ENCODE measurements around the gene RBL2.

RBL2 gene

DNA sequence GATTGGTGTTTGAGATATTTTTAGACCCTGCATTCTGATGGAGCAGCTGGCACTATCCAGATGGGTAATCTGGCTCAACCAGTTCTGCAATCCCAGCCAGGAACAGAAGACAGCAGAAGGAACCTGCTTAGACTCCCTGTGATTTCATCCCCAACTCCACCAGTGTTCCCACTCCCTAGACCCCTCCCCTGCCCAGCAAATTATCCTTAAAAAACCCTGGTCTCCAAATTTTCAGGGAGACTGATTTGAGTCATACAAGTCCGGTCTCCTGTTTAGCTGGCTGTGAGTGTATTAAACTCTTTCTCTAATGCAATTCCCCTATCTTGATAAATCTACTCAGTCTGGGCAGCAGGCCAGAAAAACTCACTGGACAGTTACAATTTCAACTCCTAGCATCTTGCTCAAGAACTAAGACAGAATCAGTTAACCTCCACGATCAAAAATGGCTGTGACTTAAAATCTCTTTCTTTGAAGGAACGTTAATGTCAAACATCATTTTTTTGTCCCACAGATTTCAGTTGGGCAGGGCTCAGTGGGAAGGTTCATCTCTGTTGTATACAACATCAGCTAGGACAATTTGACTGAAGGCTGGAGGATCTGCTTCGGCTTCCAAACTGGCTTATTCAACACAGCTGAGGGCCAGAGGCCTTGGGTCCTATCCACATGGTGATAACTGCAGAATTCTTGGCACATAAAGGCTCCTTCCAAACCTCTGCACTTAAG lies 4.9 kb upstream of the RBL2 start:
- Mint-ChIP-seq H3K9me3 (peaks cover 0 to 2% of the 10 kb centered on the region in 2 donors), H3K4me1 (peaks cover 0 to 4% of the 10 kb centered on the region in 2 donors), H3K27ac (no peak overlapping the region), H3K4me3 (no peak overlapping the region), H3K36me3 (no peaks in the 10 kb centered on the region), H3K27me3 (peaks cover 4 to 21% of the 10 kb centered on the region in 2 donors)
- DNase-seq (no peak), ATAC-seq (replicated peaks) (no peak)

DNA sequence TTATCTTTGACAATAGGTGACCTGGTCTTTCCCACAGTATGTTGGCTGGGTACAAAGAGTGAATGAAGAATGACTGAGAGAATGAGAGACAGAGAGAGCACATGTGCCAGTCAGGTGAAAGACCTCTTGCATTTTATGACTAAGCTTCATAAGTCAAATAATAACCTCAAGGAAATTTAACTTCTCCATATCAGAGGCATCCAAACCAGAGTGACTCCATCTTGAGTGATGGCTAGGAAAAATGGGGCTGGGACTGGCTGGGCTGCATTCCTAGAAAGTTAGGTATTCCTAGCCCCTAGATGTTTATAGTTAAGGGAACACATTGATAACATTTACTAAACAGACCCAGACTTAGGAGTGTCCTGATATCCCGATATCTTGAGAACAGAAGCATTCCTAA lies 3.9 kb upstream of the RBL2 start:
- Mint-ChIP-seq H3K27ac (no peak overlapping the region), H3K36me3 (no peaks in the 10 kb centered on the region), H3K4me3 (no peak overlapping the region), H3K9me3 (no peaks in the 10 kb centered on the region), H3K4me1 (peaks cover under 1 to 4% of the 10 kb centered on the region in 2 donors), H3K27me3 (peaks cover 4 to 21% of the 10 kb centered on the region in 2 donors)
- no peak for DNase-seq
- no peak for ATAC-seq (replicated peaks)

DNA sequence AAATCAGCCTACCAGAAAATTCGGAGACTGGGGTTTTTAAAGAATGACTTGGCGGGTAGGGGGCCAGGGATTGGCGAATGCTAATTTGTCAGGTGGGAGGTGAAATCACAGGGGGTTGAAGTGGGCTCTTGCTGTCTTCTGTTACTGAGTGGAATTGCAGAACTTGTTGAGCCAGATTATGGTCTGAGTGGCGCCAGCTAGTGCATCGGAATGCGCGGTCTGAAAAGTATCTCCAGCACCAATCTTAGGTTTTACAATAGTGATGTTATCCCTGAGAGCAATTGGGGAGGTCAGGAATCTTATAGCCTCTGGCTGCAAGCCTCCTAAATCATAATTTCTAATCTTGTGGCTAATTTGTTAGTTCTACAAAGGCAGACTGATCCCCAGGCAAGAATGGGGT lies 762 bp upstream of the RBL2 start:
- peaks cover 0 to 14% of the 10 kb centered on the region in 2 donors for H3K27me3 Mint-ChIP-seq
- H3K36me3 Mint-ChIP-seq, result peaks cover 2 to 4% of the 10 kb centered on the region in 2 donors
- DNase-seq (no peak), ATAC-seq (replicated peaks) (no peak)
- peak overlapping the region; percentile 96 to 98 for H3K4me3 Mint-ChIP-seq
- peak overlapping the region; percentile 79 for H3K27ac Mint-ChIP-seq
- H3K9me3 Mint-ChIP-seq, result no peaks in the 10 kb centered on the region
- H3K4me1 Mint-ChIP-seq, result peaks cover 4 to 5% of the 10 kb centered on the region in 2 donors

DNA sequence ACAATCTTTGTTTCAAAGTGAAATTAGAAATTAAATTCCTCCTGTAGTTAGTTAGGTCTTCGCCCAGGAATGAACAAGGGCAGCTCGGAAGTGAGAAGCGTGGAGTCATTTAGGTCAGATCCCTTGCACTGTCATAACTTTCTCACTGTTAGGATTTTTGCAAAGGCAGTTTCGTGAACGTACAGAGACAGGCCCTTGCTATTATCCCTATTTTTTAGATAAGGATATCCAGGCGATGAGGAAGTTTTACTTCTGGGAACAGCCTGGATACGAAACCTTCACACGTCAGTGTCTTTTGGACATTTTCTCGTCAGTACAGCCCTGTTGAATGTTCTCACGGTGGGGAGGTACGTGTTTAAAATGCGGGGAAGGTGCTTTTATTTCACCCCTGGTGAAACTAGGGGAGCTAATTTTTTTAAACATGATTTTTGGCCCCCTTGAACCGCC lies 318 bp upstream of the RBL2 start:
- DNase-seq, result no peak
- Mint-ChIP-seq H3K9me3 (no peaks in the 10 kb centered on the region), H3K27me3 (peaks cover 0 to 14% of the 10 kb centered on the region in 2 donors), H3K4me1 (peaks cover 4 to 5% of the 10 kb centered on the region in 2 donors), H3K27ac (peak overlapping the region; percentile 79), H3K36me3 (peaks cover 2 to 4% of the 10 kb centered on the region in 2 donors), H3K4me3 (peak overlapping the region; percentile 96 to 98)
- ATAC-seq (replicated peaks), result no peak

DNA sequence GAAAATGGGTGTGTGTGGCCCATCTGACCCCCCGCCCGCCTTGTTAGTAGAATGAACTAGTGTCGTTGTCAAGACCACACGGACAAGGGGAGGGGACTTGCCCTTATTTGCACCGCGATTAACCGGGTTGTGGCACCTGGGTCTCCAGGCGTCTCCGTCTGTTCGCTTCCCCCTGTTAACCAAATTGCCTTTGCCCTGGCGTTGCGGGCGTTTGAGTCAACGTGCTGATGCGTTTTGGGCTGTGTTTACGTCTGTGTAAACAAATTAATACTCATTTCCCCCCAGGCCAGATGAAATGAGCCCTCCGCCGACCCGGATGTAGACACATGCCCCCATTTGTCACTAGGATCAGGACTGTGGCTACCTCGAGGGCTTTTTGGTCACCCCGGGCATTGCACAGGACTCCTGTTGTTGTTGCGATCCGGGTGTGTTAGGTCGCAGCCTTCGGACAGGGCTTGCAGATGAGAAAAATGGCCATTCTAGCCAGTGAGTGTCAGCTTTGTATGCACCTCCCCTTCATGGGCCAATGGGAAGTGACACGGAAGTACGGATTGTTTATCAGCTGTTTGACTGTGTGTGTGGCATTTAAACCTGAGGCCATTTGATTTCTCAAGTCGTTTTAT lies 906 bp downstream of the RBL2 start:
- H3K9me3 Mint-ChIP-seq, result no peaks in the 10 kb centered on the region
- peaks cover 4 to 5% of the 10 kb centered on the region in 2 donors for H3K4me1 Mint-ChIP-seq
- peaks cover 4 to 8% of the 10 kb centered on the region in 2 donors for H3K36me3 Mint-ChIP-seq
- DNase-seq, result peak; percentile 63
- H3K27me3 Mint-ChIP-seq, result peaks cover 0 to 7% of the 10 kb centered on the region in 2 donors
- peak overlapping the region; percentile 96 to 98 for H3K4me3 Mint-ChIP-seq
- H3K27ac Mint-ChIP-seq, result peak overlapping the region; percentile 98
- peak; percentile 86 for ATAC-seq (replicated peaks)

DNA sequence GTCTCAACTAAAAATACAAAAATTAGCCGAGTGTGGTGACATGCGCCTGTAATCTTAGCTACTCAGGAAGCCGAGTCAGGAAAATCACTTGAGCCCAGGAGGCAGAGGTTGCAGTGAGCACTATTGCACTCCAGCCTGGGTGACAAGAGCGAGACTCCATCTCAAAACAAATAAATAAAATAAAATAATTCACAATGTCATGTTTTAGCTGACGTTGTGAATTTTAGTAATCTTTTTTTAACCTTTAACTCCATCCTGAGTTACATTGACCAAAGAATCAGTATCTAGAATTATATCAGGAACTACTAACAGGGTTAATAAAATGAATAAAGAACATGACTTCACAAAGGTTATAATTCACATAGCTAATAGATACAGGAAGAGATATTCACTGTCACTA lies 5.9 kb downstream of the RBL2 start:
- Mint-ChIP-seq H3K9me3 (no peaks in the 10 kb centered on the region), H3K27me3 (no peaks in the 10 kb centered on the region), H3K4me3 (no peak overlapping the region), H3K4me1 (peaks cover 8 to 9% of the 10 kb centered on the region in 2 donors), H3K36me3 (peaks cover 8 to 22% of the 10 kb centered on the region in 2 donors), H3K27ac (no peak overlapping the region)
- no peak for ATAC-seq (replicated peaks)
- no peak for DNase-seq

DNA sequence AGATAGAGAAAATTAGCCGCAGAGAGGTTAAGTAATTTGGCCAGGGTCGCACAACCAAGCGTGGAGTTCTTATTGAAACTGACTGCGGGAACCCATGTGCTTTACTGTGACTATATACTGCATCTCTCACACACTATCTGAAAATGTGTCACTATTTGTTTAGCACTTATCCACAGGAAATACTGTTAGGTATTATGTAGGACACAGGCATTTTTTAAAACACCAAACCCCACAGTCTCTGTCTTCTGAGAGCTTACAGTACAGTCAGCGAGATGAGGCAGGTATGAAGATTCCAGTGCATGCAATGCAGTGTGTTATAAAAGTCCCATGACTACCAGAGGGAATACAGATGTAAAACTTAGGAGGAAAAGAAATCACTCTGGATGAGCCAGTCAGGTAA lies 11.3 kb downstream of the RBL2 start:
- Mint-ChIP-seq H3K27ac (no peak overlapping the region), H3K9me3 (no peaks in the 10 kb centered on the region), H3K4me1 (peaks cover 6 to 12% of the 10 kb centered on the region in 2 donors), H3K4me3 (no peak overlapping the region), H3K27me3 (no peaks in the 10 kb centered on the region), H3K36me3 (peaks cover 11 to 17% of the 10 kb centered on the region in 2 donors)
- DNase-seq (no peak), ATAC-seq (replicated peaks) (no peak)

DNA sequence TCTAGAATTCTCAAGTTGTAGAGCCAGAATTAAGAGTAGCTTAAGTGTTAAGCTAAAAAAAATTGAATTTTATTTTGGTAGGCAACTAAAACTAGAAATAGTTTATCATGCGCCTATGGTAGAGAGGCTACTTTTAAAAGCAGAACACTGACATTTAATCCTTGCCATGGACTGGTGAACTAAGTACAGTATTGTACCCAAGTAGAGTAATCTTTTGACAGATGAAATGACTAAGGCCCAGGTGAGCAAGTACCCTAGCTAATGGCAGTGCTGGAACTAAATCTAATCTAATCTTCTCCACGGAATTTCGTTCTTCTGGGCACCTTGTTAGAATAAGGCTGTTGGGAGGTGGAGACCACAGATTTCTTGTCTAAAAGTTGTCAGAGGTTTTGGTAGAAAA lies 11.8 kb downstream of the RBL2 start:
- DNase-seq (no peak), ATAC-seq (replicated peaks) (no peak)
- Mint-ChIP-seq H3K4me3 (no peak overlapping the region), H3K27ac (no peak overlapping the region), H3K9me3 (no peaks in the 10 kb centered on the region), H3K4me1 (peaks cover 3 to 6% of the 10 kb centered on the region in 2 donors), H3K36me3 (peaks cover 11 to 12% of the 10 kb centered on the region in 2 donors), H3K27me3 (no peaks in the 10 kb centered on the region)

DNA sequence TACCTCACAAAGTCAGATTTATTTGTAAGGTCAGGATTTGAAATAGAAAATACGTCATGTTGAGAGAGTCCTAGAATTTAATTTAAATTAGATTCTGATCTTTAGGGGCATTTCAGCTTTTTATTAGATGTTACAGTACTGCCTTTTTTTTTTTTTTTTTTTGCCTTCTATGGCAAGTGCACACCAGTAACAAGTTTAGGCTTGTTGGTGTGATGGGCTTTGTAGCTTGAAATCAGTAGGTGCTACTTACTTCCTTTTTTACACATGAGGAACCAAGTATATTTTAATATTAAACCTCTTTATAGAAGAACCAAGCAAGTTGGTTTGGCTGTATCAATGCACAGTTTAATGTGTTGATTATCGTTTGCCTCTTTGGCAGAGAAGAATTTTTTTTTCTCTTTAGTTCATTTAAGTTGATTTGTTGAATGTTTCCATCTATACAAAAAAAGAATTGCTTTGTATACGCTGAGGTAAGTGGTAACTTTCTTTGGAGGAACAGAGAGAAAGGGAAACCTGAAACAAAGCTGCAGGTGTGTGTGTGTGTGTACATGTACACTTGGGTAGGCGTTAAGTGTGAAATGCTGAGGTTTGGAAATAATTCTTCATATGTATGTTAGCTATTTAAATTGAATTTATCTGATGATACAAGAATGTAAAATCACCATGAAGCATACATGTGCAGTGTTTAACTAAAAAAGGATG lies 15.7 kb downstream of the RBL2 start:
- no peak for DNase-seq
- peak in 1 of 2 donors; percentile 76 for ATAC-seq (replicated peaks)
- H3K27me3 Mint-ChIP-seq, result no peaks in the 10 kb centered on the region
- H3K36me3 Mint-ChIP-seq, result peaks cover 17 to 23% of the 10 kb centered on the region in 2 donors
- no peak overlapping the region for H3K4me3 Mint-ChIP-seq
- peak overlapping the region; percentile 42 for H3K27ac Mint-ChIP-seq
- no peaks in the 10 kb centered on the region for H3K9me3 Mint-ChIP-seq
- H3K4me1 Mint-ChIP-seq, result peaks cover 3 to 6% of the 10 kb centered on the region in 2 donors

DNA sequence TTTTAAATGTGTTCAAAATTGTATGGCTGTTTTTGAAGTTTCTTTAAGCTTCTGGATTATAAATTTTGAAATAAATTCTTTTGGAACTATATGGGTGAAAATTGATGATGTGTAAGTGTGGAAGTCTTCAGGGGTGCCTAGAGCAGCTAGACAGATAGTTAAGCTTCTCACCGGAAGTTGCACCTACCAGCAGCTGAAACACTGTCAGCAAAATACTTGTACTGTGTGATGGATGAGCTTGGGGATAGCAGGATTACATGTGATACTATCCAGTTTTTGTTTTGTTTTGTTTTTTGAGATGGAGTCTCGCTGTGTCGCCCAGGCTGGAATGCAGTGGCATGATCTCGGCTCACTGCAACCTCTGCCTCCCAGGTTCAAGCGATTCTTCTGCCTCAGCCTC lies 19.7 kb downstream of the RBL2 start:
- Mint-ChIP-seq H3K36me3 (peaks cover 30 to 48% of the 10 kb centered on the region in 2 donors), H3K27ac (no peak overlapping the region), H3K4me1 (peaks cover 19 to 29% of the 10 kb centered on the region in 2 donors), H3K27me3 (no peaks in the 10 kb centered on the region), H3K9me3 (no peaks in the 10 kb centered on the region), H3K4me3 (no peak overlapping the region)
- ATAC-seq (replicated peaks), result no peak
- DNase-seq, result no peak

DNA sequence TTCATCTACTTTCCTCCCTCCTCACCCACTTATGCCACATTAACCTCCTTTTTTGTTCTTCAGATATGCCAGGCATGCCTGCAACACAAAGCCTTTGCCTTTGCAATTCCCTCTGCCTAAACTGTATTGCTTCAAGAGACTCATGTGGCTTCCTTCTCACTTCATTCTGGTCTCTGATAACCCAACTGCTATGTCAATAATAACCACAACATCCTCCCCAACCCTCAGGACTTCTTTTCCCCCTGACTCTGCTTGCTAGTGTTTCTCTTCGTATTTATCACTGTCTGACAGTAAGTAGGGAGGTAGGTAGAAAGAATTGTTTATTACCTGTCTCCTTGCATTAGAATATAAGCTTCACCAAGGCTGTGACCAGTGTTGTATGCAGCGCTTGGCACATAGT lies 22.4 kb downstream of the RBL2 start:
- Mint-ChIP-seq H3K4me1 (peaks cover 19 to 29% of the 10 kb centered on the region in 2 donors), H3K4me3 (no peak overlapping the region), H3K27ac (peak overlapping the region; percentile 26), H3K9me3 (no peaks in the 10 kb centered on the region), H3K27me3 (no peaks in the 10 kb centered on the region), H3K36me3 (peaks cover 37 to 66% of the 10 kb centered on the region in 2 donors)
- no peak for ATAC-seq (replicated peaks)
- DNase-seq, result no peak

DNA sequence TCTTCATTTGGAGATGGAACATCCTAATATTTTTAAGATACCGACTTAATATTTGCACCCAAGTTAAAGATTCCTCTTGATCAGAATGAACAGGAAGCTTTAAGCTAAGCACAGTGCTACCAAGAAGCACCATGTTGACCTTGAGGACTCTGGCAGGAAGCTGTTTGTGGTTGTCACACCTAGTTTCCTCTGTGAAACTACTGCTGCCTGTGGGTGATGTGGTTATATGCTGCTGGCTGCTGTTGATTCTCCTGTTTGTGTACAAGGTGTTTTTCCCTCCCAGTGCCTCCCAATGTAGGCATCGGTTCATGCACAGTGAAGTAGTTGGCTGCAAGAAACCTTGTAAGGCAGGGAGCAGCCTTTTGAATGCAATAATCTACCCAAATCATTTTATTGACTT lies 23.4 kb downstream of the RBL2 start:
- H3K36me3 Mint-ChIP-seq, result peaks cover 38 to 69% of the 10 kb centered on the region in 2 donors
- ATAC-seq (replicated peaks) (peak; percentile 100), DNase-seq (peak; percentile 24)
- H3K4me1 Mint-ChIP-seq, result peaks cover 19 to 29% of the 10 kb centered on the region in 2 donors
- no peaks in the 10 kb centered on the region for H3K9me3 Mint-ChIP-seq
- no peak overlapping the region for H3K4me3 Mint-ChIP-seq
- H3K27ac Mint-ChIP-seq, result no peak overlapping the region
- H3K27me3 Mint-ChIP-seq, result no peaks in the 10 kb centered on the region

DNA sequence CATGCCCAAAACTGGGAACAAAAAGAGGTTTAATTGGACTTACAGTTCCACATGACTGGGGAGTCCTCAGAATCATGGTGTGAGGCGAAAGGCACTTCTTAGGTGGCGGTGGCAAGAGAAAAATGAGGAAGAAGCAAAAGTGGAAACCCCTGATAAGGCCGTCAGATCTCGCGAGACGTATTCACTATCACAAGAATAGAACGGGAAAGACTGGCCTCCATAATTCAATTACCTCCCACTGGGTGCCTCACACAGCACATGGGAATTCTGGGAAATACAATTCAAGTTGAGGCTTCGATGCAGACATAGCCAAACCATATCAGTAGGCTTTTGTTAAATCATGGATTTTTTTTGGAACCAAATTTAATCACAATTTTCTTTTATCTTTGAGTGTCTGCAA lies 24.4 kb downstream of the RBL2 start:
- no peak overlapping the region for H3K4me3 Mint-ChIP-seq

DNA sequence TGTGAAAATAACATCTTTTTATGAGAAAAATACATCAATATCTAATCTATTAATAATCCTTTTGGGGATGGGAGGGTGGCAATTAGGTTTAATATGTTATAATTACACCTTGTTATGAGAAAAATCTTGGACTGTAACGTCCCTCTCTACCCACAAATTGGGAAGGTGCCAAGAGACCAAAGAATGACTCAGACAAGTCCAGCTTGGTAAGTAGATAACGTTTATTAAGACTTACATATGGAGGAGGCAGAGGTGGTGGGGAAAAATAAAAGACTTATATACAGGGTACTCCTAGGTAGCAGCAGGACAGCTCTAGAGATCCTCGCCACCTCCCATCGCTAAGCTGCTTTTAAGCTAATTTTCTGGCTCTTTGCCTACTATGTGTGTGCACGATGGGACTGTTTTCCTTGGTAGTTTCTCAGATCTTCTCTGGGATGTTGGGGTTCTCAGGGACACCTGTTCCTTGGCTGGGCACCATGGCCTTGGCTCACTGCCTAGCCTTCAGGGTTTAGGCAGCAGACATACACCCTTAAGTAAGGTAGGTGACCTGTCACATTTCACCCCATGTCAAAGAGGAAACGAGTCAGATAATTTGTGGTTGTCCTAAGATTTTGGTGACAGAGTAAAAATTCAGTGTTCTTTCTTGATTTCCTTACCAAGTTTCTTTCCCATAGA lies 31.5 kb downstream of the RBL2 start:
- H3K4me3 Mint-ChIP-seq, result no peak overlapping the region

More for the DNA sequence above, 24.4 kb downstream of the RBL2 start:
- Mint-ChIP-seq H3K9me3 (no peaks in the 10 kb centered on the region), H3K27ac (peak overlapping the region; percentile 14), H3K4me1 (peaks cover 19 to 29% of the 10 kb centered on the region in 2 donors), H3K36me3 (peaks cover 39 to 70% of the 10 kb centered on the region in 2 donors), H3K27me3 (no peaks in the 10 kb centered on the region)
- DNase-seq, result no peak
- no peak for ATAC-seq (replicated peaks)

More for the DNA sequence above, 31.5 kb downstream of the RBL2 start:
- no peak overlapping the region for H3K27ac Mint-ChIP-seq
- H3K9me3 Mint-ChIP-seq, result no peaks in the 10 kb centered on the region
- H3K36me3 Mint-ChIP-seq, result peaks cover 15 to 34% of the 10 kb centered on the region in 2 donors
- H3K27me3 Mint-ChIP-seq, result no peaks in the 10 kb centered on the region
- H3K4me1 Mint-ChIP-seq, result no peaks in the 10 kb centered on the region
- DNase-seq (no peak), ATAC-seq (replicated peaks) (no peak)

Data from stimulated activated naive B cell treated with anti-CD40 and anti-IgM and Interleukin-4, amounts not matched to agents 10 μg/mL and 1 μg/mL and 100 μg/mL, for 72 hours (primary cell).